K562 (cell line): ENCODE data around the gene TCEANC2. TPM values are rescaled to one million over a fixed set of nuclear protein-coding genes. Genes with fewer than 3 reads are reported as not detected.

Experiments
- ATAC-seq: fragments of 200-7000 bp; cut with Tn5 transposase; 3 replicates; pipeline ENCODE4 v1.9.1; 2020; ENCODE audit warnings: moderate library complexity
- BruUV-seq: library from RNA; stranded (reverse); fragments of 400-500 nt; replicated peaks from 2 replicates; lab custom pipeline; 2021; lab: Mats Ljungman, UMichigan
- CTCF ChIA-PET: fragments of 300-600 bp; formaldehyde crosslinking; extraction: SDS; loops from one replicate; lab custom pipeline; 2021; ENCODE audit warnings: low intra/inter-chr PET ratio; lab: Yijun Ruan, JAX
- POLR2A ChIA-PET: fragments of 300-600, 350-650 bp; sonication (Branson Sonifier 250); formaldehyde crosslinking; extraction: SDS; loops from one replicate; lab custom pipeline; 2021; ENCODE audit warnings: antibody characterized with exemption, inconsistent platforms; lab: Yijun Ruan, JAX
- DNase-seq, 4 experiments: peaks; one replicate each; pipeline versions ENCODE4 v3.0.0 to v3.0.0-alpha.2; 2011 to 2018; ENCODE audit warnings: low spot score in 3 of 4, mixed read lengths in 3 of 4; ENCODE audit errors: extremely low read depth in 1 of 4
- FAIRE-seq: peaks from 2 replicates; lab custom pipeline; 2011; peaks lifted over from hg19 to GRCh38; lab: Jason Lieb, UNC
- H2AFZ ChIP-seq: 2 replicates; pipeline ENCODE4 v1.6.0; 2011; ENCODE audit warnings: low read depth, low read length, control low read depth, inconsistent platforms
- H3K27ac ChIP-seq: fragments of 200-600 bp; 3 replicates; pipeline ENCODE4 v1.8.0; 2011; ENCODE audit warnings: low read depth, mild to moderate bottlenecking, control low read depth, inconsistent platforms, low read length, moderate library complexity, mixed read lengths; ENCODE audit errors: extremely low read depth
- H3K27me3 ChIP-seq, 2 experiments: fragments of 300-600 bp in 1 of 2; 2 replicates in 1 of 2; 3 replicates in 1 of 2; pipeline versions ENCODE4 v1.6.0 to v1.8.0; 2011; ENCODE audit warnings: inconsistent platforms in 2 of 2, low read length in 2 of 2, mild to moderate bottlenecking in 1 of 2, mixed read lengths in 1 of 2, moderate library complexity in 1 of 2; ENCODE audit not compliant: control insufficient read depth in 2 of 2, insufficient read depth in 2 of 2
- H3K36me3 ChIP-seq: fragments of 300-600 bp; 3 replicates; pipeline ENCODE4 v1.8.0; 2011; ENCODE audit warnings: mild to moderate bottlenecking, low read length, inconsistent platforms; ENCODE audit not compliant: control insufficient read depth, insufficient read depth
- H3K4me1 ChIP-seq, 2 experiments: fragments of 200-600 bp in 1 of 2; replicated peaks in 1 of 2; 2 replicates in 1 of 2; 3 replicates in 1 of 2; pipeline versions ENCODE4 v1.5.1 to v1.8.0; 2011; ENCODE audit warnings: inconsistent platforms in 2 of 2, low read length in 2 of 2, mild to moderate bottlenecking in 1 of 2, mixed read lengths in 1 of 2, moderate library complexity in 1 of 2; ENCODE audit not compliant: control insufficient read depth in 2 of 2, insufficient read depth in 2 of 2
- H3K4me2 ChIP-seq: 2 replicates; pipeline ENCODE4 v1.6.1; 2011; ENCODE audit warnings: low read length, control low read depth, inconsistent platforms, mixed read lengths; ENCODE audit not compliant: insufficient read depth
- H3K4me3 ChIP-seq: fragments of 200-600 bp; sonication (generic), shearing (Covaris generic); 2 replicates; pipeline ENCODE4 v1.5.1; 2016; ENCODE audit warnings: control low read depth, inconsistent platforms
- H3K79me2 ChIP-seq: fragments of 200-600 bp; 3 replicates; pipeline ENCODE4 v1.8.0; 2011; ENCODE audit warnings: low read length, inconsistent platforms; ENCODE audit not compliant: control insufficient read depth, insufficient read depth
- H3K9ac ChIP-seq, 2 experiments: 2 replicates each; pipeline versions ENCODE4 v1.6.0 to v1.6.1; 2011; ENCODE audit warnings: low read depth in 2 of 2, low read length in 2 of 2, control low read depth in 1 of 2, inconsistent platforms in 1 of 2, mild to moderate bottlenecking in 1 of 2, mixed read lengths in 1 of 2; ENCODE audit not compliant: insufficient read depth in 1 of 2
- H3K9me1 ChIP-seq: one replicate; pipeline ENCODE4 v1.6.0; 2011; ENCODE audit warnings: inconsistent platforms, mild to moderate bottlenecking, low read length, moderate library complexity; ENCODE audit not compliant: control insufficient read depth, insufficient read depth
- H3K9me3 ChIP-seq: replicated peaks from 2 replicates; pipeline ENCODE4 v1.5.1; 2011; ENCODE audit warnings: low read depth, low read length, inconsistent platforms; ENCODE audit not compliant: control insufficient read depth, insufficient read depth
- H4K20me1 ChIP-seq: replicated peaks from 2 replicates; pipeline ENCODE4 v1.6.1; 2011; ENCODE audit warnings: low read length, inconsistent platforms, mixed read lengths; ENCODE audit not compliant: control insufficient read depth, insufficient read depth
- AFF1 ChIP-seq, 2 experiments: fragments of 450-650 bp; IDR thresholded peaks; 2 replicates each; pipeline ENCODE4 v1.6.1; 2018; ENCODE audit warnings: mild to moderate bottlenecking in 2 of 2, low read depth in 1 of 2; ENCODE audit not compliant: partially characterized antibody in 2 of 2
- FOXK2 ChIP-seq, 2 experiments: fragments of 450-650 bp; IDR thresholded peaks in 1 of 2; conservative IDR thresholded peaks in 1 of 2; 2 replicates each; pipeline ENCODE4 v1.6.1; 2016; ENCODE audit warnings: low read depth in 2 of 2, mild to moderate bottlenecking in 1 of 2
- FOXM1 ChIP-seq, 2 experiments: fragments of 450-650 bp in 1 of 2; sonication (generic) in 1 of 2; formaldehyde crosslinking in 1 of 2; IDR thresholded peaks; 2 replicates each; pipeline versions ENCODE4 v1.6.1 to v1.9.0; 2017 to 2022; ENCODE audit warnings: low read depth in 2 of 2, mild to moderate bottlenecking in 2 of 2, missing genetic modification reagents in 1 of 2, moderate library complexity in 1 of 2
- FOXP1 ChIP-seq: sonication (generic); formaldehyde crosslinking; IDR thresholded peaks from 2 replicates; pipeline ENCODE4 v1.8.0; 2022; ENCODE audit warnings: mild to moderate bottlenecking, missing genetic modification reagents
- GATAD2B ChIP-seq: fragments of 450-650 bp; IDR thresholded peaks from 2 replicates; pipeline ENCODE4 v1.6.1; 2017; ENCODE audit warnings: mild to moderate bottlenecking, borderline replicate concordance
- HDAC2 ChIP-seq: fragments of 450-650 bp; IDR thresholded peaks from 2 replicates; pipeline ENCODE4 v1.6.1; 2016; ENCODE audit warnings: mild to moderate bottlenecking
- KDM1A ChIP-seq, 2 experiments: fragments of 450-650 bp; IDR thresholded peaks; 2 replicates each; pipeline ENCODE4 v1.6.1; 2016; ENCODE audit warnings: mild to moderate bottlenecking in 2 of 2
- PML ChIP-seq: IDR thresholded peaks from 2 replicates; pipeline ENCODE4 v1.6.1; 2012; ENCODE audit warnings: low read length, inconsistent platforms
- RHOXF2B ChIP-seq: fragments of 250-450 bp; sonication (Bioruptor Pico); conservative IDR thresholded peaks from 2 replicates; pipeline ENCODE4 v1.5.1; 2021
- STAT5A ChIP-seq: IDR thresholded peaks from 2 replicates; pipeline ENCODE4 v1.6.1; 2012; ENCODE audit warnings: low read length, inconsistent platforms, borderline replicate concordance
- TAL1 ChIP-seq: fragments of 450-650 bp; IDR thresholded peaks from 2 replicates; pipeline ENCODE4 v1.6.1; 2016; ENCODE audit warnings: mild to moderate bottlenecking
- TCF7 ChIP-seq: sonication (generic); IDR thresholded peaks from 2 replicates; pipeline ENCODE4 v1.6.1; 2016; ENCODE audit warnings: antibody characterized with exemption, borderline replicate concordance
- ZEB2 ChIP-seq: fragments of 450-650 bp; IDR thresholded peaks from 2 replicates; pipeline ENCODE4 v1.6.1; 2016
- ZNF324 ChIP-seq: fragments of 250-450 bp; sonication (Bioruptor Pico); IDR thresholded peaks from 2 replicates; pipeline ENCODE4 v1.4.0; 2020; ENCODE audit warnings: mild to moderate bottlenecking
- ZNF740 ChIP-seq, 3 experiments: fragments of 200-800 bp in 1 of 3; sonication (Bioruptor generic) in 1 of 3; sonication (generic) in 1 of 3; formaldehyde crosslinking in 1 of 3; IDR thresholded peaks; 2 replicates each; pipeline versions ENCODE4 v1.6.1 to v1.8.0; 2016 to 2022; ENCODE audit warnings: mild to moderate bottlenecking in 2 of 3, missing compliant biosample characterization in 2 of 3, missing genetic modification characterization in 2 of 3, missing genetic modification reagents in 1 of 3
- WGBS: fragments of 100-300 bp; shearing (Covaris generic); methylation state at CpG from one replicate; pipeline ENCODE4 v1.1.6; 2016; ENCODE audit warnings: low coverage, mixed read lengths; ENCODE audit not compliant: insufficient coverage; ENCODE audit errors: missing lambda C conversion rate; 5-methylcytosine and 5-hydroxymethylcytosine counted together
- in situ Hi-C: fragments of 300-500 bp; cut with MboI; formaldehyde crosslinking; loops from 4 replicates; pipeline ENCODE4 v1.15.0; 2018; ENCODE audit warnings: inconsistent platforms, mixed read lengths
- intact Hi-C: fragments of 100-400 bp; cut with micrococcal nuclease; formaldehyde crosslinking; loops from 2 replicates; pipeline ENCODE4 v1.14.2; 2022
- polyA plus RNA-seq, 8 experiments: library from polyadenylated mRNA; depleted of rRNA in 4 of 8; stranded (reverse) in 5 of 8; unstranded in 3 of 8; fragments of >200 nt; fragmentation: Nextera tagmentation in 2 of 8; fragmentation: Illumina TruSeq in 1 of 8; extraction: Ambion mirVana in 2 of 8; extraction: Trizol in 1 of 8; gene quantifications; 2 replicates each; pipeline versions ENCODE4 v1.2.1 to v1.2.3, GENCODE V29; 2011 to 2014; ENCODE audit warnings: inconsistent platforms in 1 of 8, missing spikeins in 1 of 8
- total RNA-seq, 7 experiments: library from RNA; depleted of rRNA in 6 of 7; stranded (reverse); fragments of >200 nt in 6 of 7; fragmentation: Illumina TruSeq in 2 of 7; extraction: Trizol in 2 of 7; gene quantifications; 2 replicates each; pipeline versions ENCODE4 v1.2.1 to v1.2.3, GENCODE V29; 2011 to 2021; ENCODE audit warnings: low replicate concordance in 1 of 7

The TCEANC2 gene
- total and polyA plus RNA-seq, 9 of the 15 experiments (the other 6 are each of a cell fraction or from before 2014, with no cell fraction given): 3.3 to 10.2 (median 7.0) TPM

GRCh38 chr1:54053745-54054437, 483 bp downstream of the TCEANC2 start (continued):
- peak in 1 of 2 experiments; percentile 7 for TF ChIP-seq AFF1 (IDR thresholded peaks at IDR 0.05; ENCODE audit: low read depth in 1 of 2, partially characterized antibody in 2 of 2)
- TF ChIP-seq GATAD2B: 0 out of 2 replicates have a peak, but pooled peaks have one; percentile 19
- 0 out of 2 replicates have a peak, but pooled peaks have one; percentile 42 for TF ChIP-seq FOXP1

- BruUV-seq: no TSS peak
- CTCF ChIA-PET: no interaction called here
- TF ChIP-seq FOXK2 (conservative IDR thresholded peaks at IDR 0.05 in 1 of 2, IDR thresholded peaks at IDR 0.05 in 1 of 2; ENCODE audit: low read depth in 2 of 2): peak; percentile 44 to 52; a peak in 3 of 4 replicates
- TF ChIP-seq PML: peak; percentile 37; the same call in 1 of the 2 replicates
- no peak for TF ChIP-seq RHOXF2B (CRISPR knock-in tag)
- no peak for TF ChIP-seq ZNF740 (CRISPR knock-in tag; IDR thresholded peaks at IDR 0.05)
- no peak for TF ChIP-seq ZNF740 (tag; IDR thresholded peaks at IDR 0.05)
- TF ChIP-seq ZNF324 (CRISPR knock-in tag): no peak
- TF ChIP-seq TCF7: 0 out of 2 replicates have a peak, but pooled peaks have one; percentile 47
- peak; percentile 46; the same call in 1 of the 2 replicates for TF ChIP-seq STAT5A
- TF ChIP-seq TAL1: peak; percentile 83
- peak in 1 of 2 experiments; percentile 86 for TF ChIP-seq KDM1A (IDR thresholded peaks at IDR 0.05)
- peak; percentile 52; the same call in 1 of the 2 replicates for TF ChIP-seq HDAC2
- 0 out of 2 replicates have a peak, but pooled peaks have one; percentile 37 for TF ChIP-seq FOXM1 (IDR thresholded peaks at IDR 0.05; ENCODE audit: low read depth)
- no peak for TF ChIP-seq FOXM1 (CRISPR knock-in tag; IDR thresholded peaks at IDR 0.05; ENCODE audit: low read depth)
- TF ChIP-seq ZEB2: peak; percentile 83; the same call in 1 of the 2 replicates
These were observed 986 bp downstream of the TCEANC2 start for GRCh38 chr1:54054438-54054749.

More at GRCh38 chr1:54054438-54054749, 986 bp downstream of the TCEANC2 start:
- peaks cover 47% of the 10 kb centered on the region for H3K79me2 ChIP-seq
- H3K27me3 ChIP-seq: no peaks in the 10 kb centered on the region
- no peaks in the 10 kb centered on the region for H3K9me3 ChIP-seq
- DNase-seq (peak; percentile 76 to 82 (median 80)), ATAC-seq (peak; percentile 24), FAIRE-seq (no peak)
- POLR2A ChIA-PET: interaction anchor here (0.7 to 1.5 kb wide), 4 partner anchors 27 to 64 kb away, joined by 3 read pairs; no protein-coding TSS in a partner anchor
- peak overlapping the region; percentile 78 for H3K4me3 ChIP-seq
- 3% methylated on average over 5 of the region's 5 CpGs for WGBS
- H4K20me1 ChIP-seq: no peaks in the 10 kb centered on the region
- peaks cover 8% of the 10 kb centered on the region in 2 experiments; a peak in 4 of 5 replicates for H3K4me1 ChIP-seq
- peak overlapping the region; percentile 87 for H3K27ac ChIP-seq
- peaks cover 9% of the 10 kb centered on the region; the same call in 1 of the 3 replicates for H3K36me3 ChIP-seq
- H3K9ac ChIP-seq: peak overlapping the region; percentile 87 to 95
- in situ Hi-C loops: no loop called here
- H3K9me1 ChIP-seq: no peaks in the 10 kb centered on the region
- intact Hi-C loops: loop anchor here (5.0 kb wide), 1 partner anchor 107 kb away; the partner anchor contains the start of genes IFT25 and LRRC42
- peak overlapping the region; percentile 85 for H2AFZ ChIP-seq
- H3K4me2 ChIP-seq: peak overlapping the region; percentile 98
